ENCODE measurements around the gene CALR3. TPM values are rescaled to one million over a fixed set of nuclear protein-coding genes. Genes with fewer than 3 reads are reported as not detected.
"Not testable (repeated sequence)": the region's sequence is repeated elsewhere in the genome, so short reads cannot be mapped to it uniquely, and the experiment has no call there.

CALR3 gene
- total RNA-seq, 2 donors from 2014 or later, result not detected

DNA sequence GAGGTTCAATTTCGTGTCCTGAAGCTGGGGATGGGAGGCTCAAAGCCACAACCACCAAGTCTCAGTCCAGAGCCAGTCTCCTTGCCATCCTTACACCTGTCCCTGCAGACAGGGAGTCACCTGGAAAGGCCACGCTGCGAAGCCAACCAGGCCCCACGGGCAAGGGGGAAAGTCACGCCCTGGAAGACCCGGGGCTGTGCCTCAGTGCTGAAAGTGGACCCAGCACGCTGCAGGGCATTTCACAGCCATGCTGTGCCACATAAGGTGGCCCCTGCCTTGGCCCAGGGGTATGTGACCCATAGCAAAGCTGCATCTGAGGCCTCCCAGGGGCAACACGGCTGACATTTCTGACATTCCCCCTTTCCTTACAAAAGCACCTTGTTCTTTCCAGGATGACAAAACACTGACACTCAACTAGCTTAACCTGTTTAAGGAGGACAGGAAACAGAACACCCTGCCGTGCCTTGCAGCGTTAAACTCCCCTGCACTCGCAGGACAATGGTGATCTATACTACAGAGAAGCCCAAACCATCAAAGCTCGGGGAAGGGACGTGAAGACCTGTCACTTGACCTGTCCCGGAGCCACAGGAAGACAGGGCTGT, 31.5 kb upstream of the CALR3 start:
- ATAC-seq (no peak), DNase-seq (no peak)
- intact Hi-C loops (cut with DNase I, micrococcal nuclease), result no loop called here

- no peak for DNase-seq
- ATAC-seq, result no peak
- intact Hi-C loops (cut with DNase I, micrococcal nuclease), result no loop called here
These were observed 29.9 kb upstream of the CALR3 start for GRCh38 chr19:16525751-16526481.

- DNase-seq (no peak), ATAC-seq (no peak)
- intact Hi-C loops (cut with DNase I, micrococcal nuclease), result no loop called here
These were observed 29.2 kb upstream of the CALR3 start for GRCh38 chr19:16524991-16525734.

DNA sequence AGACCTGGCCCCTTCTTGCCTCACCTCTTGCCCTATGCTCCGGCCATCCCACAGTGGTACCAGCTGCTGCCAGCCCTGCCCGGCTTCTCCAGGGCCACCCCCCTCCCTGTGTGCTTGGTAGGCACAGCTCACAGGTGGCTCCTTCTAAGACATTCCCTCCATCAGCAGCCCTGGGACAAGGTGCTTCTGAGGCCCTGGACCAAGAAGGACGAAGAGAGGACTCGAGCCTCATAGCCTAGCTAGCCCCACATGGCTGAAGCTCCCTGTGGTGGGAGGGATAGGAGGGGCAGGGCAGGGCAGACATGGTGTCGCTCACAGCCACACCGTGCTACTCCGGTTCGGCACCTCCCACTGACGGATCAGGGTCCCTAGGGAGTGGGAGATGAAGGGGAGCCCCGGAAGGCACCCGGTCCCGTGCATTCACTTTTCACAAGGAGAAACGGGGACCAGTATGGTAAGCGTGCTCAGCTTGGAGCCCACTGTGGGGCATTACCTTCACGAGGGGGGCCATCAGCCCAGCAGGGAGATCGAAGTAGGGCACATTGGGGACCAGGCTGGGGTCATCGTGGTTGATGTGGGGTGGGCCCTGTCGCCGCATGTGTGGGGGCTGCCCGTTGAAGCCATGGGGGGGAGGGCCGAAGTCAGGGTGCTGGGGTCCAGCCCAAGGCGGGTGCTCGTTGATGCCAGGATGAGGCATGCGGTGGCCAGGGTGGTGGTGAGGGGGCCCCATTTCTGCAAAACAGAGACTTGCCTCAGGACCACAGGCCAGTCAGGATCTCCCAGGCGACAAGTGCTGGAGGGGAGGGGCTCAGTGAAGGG, 26.8 kb upstream of the CALR3 start:
- ATAC-seq (no peak), DNase-seq (no peak)
- intact Hi-C loops (cut with DNase I, micrococcal nuclease), result no loop called here

- ATAC-seq, result no peak
- intact Hi-C loops (cut with DNase I, micrococcal nuclease), result no loop called here
These were observed 25.8 kb upstream of the CALR3 start for GRCh38 chr19:16521715-16522289.

GRCh38 chr19:16520986-16521624, 25.1 kb upstream of the CALR3 start:
- ATAC-seq, result no peak
- intact Hi-C loops (cut with DNase I, micrococcal nuclease), result no loop called here
- no peak for DNase-seq

More at GRCh38 chr19:16521715-16522289, 25.8 kb upstream of the CALR3 start:
- DNase-seq, result no peak

GRCh38 chr19:16520074-16520973, 24.4 kb upstream of the CALR3 start:
- intact Hi-C loops (cut with DNase I, micrococcal nuclease), result no loop called here
- DNase-seq, result no peak
- ATAC-seq, result no peak

DNA sequence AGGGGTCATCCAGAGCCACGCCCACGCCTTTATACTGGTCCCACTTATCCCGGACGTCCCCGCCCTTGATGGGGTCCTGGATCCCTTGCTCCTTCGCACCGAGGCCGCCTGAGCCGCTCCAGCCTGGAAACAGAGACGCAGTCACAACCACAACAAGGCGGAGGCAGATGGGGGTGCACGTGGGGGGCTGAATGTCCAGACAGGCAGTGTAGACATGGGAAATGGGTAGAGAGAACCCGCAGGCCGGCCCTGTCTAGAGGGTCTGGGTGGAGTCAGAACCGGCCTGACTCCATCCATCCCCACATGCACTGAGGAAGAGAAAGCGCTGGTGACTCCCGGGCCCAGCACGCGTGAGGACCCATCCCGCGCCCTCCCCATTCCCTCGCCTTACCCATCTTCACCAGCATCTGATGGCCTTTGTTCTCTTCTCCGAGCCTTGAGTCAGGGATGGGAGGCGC, 23.3 kb upstream of the CALR3 start:
- ATAC-seq, result no peak
- intact Hi-C loops (cut with DNase I, micrococcal nuclease), result no loop called here
- no peak for DNase-seq

DNA sequence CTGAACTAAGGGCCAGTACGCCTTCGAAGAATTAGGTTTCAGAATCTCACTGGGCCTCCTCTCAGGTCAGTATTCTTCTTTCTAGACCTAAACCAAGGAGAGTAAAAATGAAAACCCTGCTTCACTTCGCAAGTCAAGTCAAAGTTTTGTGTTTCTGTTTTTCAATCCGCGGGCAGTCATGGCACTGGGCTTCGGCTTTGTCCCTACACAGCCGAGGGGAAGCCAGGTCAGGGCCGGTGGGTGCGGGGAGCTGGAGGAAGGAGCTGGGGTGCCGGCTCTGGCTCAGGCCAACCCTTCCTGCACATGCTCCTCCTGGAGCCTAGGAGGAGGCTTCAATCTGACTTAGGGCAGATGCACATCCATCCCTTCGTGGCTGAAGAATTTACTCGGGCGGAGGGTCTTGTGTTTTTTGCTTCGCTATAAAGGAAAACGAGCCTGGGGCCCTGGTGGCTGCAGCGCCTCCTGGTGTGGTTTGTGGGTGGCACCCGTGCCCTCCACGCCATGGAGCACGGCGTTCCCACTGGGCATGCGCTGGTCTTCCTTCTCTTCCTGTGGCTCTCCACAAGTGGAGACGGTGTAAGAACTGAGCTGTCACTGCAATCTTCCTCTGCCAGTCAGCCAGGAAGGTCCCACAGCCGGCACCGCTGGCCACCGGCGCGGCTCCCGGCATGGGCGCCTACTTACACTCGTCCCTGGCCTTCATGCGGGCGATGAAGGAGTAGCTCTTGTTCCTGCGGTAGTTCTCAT, 22.7 kb upstream of the CALR3 start:
- DNase-seq, result no peak
- intact Hi-C loops (cut with DNase I, micrococcal nuclease), result no loop called here
- ATAC-seq, result no peak

DNA sequence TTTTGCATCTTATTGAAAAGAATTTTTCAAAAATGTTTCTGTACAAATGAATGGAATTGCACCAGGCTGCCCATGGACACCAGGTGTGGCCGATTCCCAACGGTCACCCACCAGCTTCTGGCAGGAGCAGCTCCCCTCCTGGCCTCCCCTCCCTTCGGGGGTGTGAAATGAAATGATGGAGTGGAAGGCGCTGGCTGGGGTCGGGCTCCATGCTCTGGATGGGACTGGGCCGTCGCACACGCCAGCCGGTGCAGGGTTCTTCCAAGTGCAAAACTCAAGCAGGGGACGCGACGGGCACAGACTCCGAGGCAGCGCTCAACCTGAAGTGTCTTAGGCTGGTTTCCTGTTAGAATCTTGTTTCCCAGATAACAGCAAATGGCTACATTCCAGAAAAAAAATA, 22.1 kb upstream of the CALR3 start:
- intact Hi-C loops (cut with DNase I, micrococcal nuclease), result no loop called here
- DNase-seq, result no peak
- ATAC-seq, result no peak

DNA sequence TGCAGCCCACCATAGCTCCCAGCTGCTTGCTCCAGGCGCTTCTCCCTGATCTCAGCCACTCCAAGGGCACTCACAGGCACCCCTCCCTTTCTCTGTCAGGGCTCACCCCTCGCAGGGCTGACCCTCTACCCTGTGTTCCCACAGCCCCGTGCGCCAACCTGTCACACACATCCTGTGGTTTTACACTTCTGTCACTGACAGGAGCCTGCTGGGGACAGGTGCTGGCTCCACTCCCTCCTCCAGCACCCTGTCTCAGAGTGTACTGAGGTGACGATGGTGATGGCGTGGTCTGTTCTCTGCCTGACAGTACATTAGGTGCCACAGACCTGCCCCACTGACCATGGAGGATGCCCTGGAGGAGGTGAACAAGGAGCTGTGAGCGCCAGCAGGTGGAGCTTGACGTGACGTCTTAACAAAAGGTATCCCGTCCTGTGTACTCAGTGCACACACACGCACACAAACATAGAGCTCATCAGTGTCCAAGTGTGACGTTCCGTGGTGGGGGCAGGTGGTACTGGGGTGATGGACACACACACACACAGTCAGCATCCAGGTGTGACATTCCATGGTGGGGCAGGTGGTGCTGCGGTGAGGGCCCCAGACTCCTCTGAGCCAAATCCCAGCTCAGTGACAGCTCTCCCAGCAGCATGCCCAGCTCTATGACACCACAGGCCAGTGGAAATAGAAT, 21.1 kb upstream of the CALR3 start:
- intact Hi-C loops (cut with DNase I, micrococcal nuclease), result no loop called here
- DNase-seq, result no peak
- ATAC-seq, result peak; percentile 11

DNA sequence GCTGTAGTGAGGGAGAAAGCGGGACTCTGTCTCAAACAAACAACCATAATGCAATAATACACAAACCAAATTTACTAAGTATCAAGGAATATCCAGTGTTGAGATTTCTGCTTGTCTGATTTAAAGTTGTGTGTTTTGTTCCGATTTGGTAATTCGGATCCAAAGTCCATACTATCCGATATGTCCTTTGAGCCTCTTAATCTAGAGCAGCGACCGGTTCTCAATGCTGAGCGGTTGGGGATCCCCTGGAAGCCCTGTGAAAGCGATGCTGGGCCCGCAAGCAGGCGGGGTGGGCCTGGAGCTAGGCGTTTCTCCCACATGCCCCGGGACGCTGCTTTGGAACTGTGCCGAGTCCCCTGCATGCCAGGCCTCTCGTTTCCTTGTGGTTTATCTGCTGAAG, 20.4 kb upstream of the CALR3 start:
- ATAC-seq, result no peak
- intact Hi-C loops (cut with DNase I, micrococcal nuclease), result no loop called here
- no peak for DNase-seq

- ATAC-seq (peak; percentile 29), DNase-seq (no peak)
- intact Hi-C loops (cut with DNase I, micrococcal nuclease), result no loop called here
These were observed 18.5 kb upstream of the CALR3 start for GRCh38 chr19:16514383-16515019.

- DNase-seq; ATAC-seq; intact Hi-C loops (cut with DNase I, micrococcal nuclease): not testable (repeated sequence)
These were observed 16.6 kb upstream of the CALR3 start for GRCh38 chr19:16512611-16513010.

GRCh38 chr19:16509141-16510061, 13.4 kb upstream of the CALR3 start:
- ATAC-seq, result no peak
- DNase-seq, result no peak
- intact Hi-C loops (cut with DNase I, micrococcal nuclease), result no loop called here

Data from left colon (tissue), 2 donors.